Stimulated activated CD4-positive, alpha-beta T cell treated with anti-CD3 and anti-CD28 coated beads, Interleukin-2, amount 100 ng/mL, for 48 hours (primary cell): ENCODE measurements around the gene CCR5.

Experiments
- DNase-seq, 2 donors: peaks; one replicate each; pipeline ENCODE4 v3.0.0-alpha.2; 2020

Gene CCR5

GRCh38 chr3:46409739-46410489, 39.2 kb downstream of the CCR5 start:
- DNase-seq, result no peak

DNA sequence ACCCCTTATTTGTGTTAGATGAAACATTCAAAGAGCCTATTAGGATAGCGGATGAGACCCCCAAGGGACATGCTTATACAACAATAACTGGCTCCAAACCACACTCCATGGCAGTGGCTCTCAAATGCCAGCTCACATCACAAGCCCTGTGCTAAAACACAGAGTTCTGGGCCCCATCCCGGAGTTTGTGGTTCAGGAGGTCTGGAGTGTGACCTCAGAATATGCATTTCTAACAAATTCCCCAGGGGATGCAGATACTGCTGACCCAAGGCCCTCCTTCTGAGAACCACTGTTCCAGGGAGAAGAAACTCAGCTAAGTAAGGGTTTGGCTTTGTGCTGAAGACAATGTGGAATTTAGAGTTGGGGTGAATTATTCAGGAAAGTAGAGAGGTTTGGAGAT, 39.9 kb downstream of the CCR5 start:
- DNase-seq, result no peak

DNA sequence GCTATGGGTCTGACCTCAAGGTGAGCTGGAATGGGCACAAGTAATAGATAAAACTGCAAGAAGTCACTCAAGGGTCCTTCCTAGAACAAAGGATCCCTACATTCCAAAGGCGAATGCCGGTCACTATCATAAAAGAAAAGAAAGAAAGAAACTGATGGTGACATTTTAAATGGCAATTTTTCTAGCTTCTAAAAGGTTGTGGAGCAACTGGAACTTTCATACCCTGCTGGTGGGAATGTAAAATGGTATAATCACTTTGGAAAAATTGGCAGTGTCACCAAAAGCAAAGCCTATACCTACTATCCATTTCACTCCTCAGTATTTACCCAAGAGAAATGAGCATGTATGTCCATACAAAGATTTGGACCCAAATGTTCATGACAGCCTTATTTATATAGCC, 40.5 kb downstream of the CCR5 start:
- no peak for DNase-seq

- no peak for DNase-seq
Measured at GRCh38 chr3:46412786-46413298, 42.1 kb downstream of the CCR5 start.

DNA sequence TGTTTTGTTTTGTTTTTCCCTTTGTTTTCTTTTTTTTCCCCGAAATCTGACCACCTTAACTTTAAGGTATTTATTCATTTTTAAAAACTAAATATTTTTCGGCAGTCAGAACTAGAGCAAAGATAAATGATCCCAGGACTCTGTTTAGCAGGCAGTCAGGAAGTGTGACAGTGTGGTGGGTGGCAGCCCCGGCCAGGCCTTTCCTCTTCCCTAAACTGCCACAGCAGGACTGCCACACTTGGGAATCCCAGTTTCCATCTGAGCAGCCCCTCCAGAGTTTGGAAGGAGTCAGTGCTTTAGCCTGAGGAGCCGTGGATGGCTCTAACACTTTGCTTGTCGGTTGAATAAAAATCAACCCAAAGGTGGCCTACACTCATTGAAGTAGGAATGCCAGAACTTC, 43.2 kb downstream of the CCR5 start:
- DNase-seq, result no peak

- DNase-seq, result no peak
Measured at GRCh38 chr3:46414739-46415138, 44.0 kb downstream of the CCR5 start.

DNA sequence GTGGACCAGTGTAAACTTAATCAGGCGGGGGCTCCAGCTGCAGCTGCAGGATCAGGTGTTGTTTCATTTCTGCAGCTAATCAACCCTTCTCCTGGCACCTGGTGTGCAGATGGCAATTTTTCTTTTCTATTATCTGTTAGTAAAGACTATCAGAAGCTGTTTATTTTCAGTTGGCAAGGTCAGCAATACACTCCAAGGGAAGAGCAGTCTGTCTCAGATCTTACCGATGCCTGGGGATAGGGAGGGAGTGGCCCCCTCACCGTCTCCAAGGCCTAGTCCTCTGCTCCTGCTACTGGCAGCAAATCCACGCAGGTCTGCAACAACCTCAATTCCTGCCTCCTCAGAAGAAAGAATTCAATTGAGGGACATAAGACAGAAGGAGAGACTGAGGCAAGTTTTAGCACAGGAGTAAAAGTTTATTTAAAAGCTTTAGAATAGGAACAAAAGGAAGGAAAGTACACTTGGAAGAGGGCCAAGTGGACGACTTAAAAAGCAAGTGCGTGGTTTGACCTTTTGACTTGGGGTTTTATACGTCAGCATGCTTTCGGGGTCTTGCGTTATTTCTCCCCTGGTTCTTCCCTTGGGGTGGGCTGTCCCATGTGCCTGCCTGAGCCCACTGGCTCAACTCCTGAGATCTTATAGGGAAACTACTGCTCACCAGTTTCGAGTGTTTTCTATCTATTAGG, 45.5 kb downstream of the CCR5 start:
- DNase-seq, result no peak

DNA sequence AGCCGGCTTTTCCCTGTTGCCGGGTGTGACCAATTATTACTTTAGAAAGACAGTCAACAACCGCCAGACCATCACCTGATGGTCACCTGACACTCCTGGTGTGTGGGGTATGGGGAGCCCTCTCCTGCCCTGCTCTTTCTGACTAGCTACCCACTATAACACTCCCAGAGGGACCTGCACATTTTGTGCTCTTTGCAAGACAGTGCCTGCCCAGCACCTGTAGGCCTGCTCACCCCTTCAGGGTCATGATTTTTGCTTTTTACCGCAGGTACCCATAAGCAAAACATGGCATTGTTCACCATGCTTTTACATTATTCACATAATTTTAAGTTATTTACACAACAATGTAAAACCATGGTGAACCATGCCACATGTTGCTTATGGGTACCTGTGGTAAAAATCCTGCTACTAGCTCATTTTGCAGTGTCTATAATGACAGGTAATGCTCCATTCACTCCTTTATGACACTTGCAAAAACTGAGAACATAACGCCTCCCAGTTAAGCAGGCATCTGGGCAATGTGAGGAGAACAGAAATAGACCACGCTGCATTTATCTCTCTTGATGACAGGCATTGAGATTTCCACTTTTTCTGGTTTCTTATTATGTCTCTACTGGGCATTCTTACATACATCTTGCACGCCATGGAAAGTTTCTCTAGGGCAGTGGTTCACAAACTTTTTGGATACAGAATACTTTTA, 46.2 kb downstream of the CCR5 start:
- no peak for DNase-seq

DNA sequence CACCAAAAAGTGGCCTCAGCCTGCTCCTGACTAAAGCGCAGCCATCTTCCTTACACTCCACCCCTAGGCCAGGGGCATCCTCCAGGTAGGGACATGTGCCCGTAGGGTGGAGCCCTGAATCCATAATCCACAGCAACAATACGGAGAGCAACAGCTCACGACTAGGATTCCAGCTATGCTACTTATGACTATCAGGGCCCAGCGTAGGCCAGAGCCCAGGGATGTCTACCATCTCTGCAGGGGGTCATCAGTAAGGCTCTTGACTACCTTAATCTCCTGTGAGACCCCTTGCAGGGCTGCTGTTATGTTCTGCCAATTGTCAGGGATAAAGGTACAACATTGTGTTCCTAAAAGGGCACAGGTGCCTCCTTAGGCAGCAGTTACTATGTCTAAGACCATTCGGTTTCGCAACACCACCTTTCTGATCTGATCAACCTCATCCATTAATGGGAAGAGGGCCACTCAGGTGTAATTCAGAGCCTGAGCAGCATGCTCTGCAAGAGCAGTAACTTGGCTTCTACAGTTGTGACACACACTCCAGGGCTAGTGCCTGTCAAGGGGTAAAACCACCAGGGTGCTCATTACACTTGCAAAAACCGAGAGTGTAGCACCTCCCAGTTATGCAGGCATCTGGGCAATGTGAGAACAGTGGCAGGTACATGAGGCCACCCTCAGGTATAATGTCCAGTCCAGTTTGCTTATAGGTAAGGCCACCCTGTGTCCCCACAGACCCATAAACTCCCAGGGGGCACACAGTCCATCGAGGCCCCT, 47.3 kb downstream of the CCR5 start:
- DNase-seq, result no peak

GRCh38 chr3:46419816-46420215, 49.1 kb downstream of the CCR5 start:
- DNase-seq, result no peak

GRCh38 chr3:46420931-46421330, 50.2 kb downstream of the CCR5 start:
- no peak for DNase-seq

GRCh38 chr3:46422617-46423016, 51.9 kb downstream of the CCR5 start:
- no peak for DNase-seq

- DNase-seq, result no peak
Measured at GRCh38 chr3:46423588-46423987, 52.8 kb downstream of the CCR5 start.
